Coronary artery (tissue), 2 donors: ENCODE results near the gene PDE6H.

Experiments
- DNase-seq: peaks from one replicate; pipeline ENCODE4 v3.0.0-alpha.2; 2017; ENCODE audit warnings: low spot score
- H3K27ac ChIP-seq, 2 donors: fragments of 200-600 bp; sonication (generic); one replicate each; pipeline ENCODE4 v1.5.1; 2016 to 2019
- H3K4me3 ChIP-seq: fragments of 200-600 bp; sonication (generic); 2 replicates; pipeline ENCODE4 v1.5.1; 2016; ENCODE audit warnings: mild to moderate bottlenecking, moderate library complexity
- CTCF ChIP-seq: fragments of 200-600 bp; sonication (generic); IDR thresholded peaks from one replicate; pipeline ENCODE4 v1.5.1; 2019; ENCODE audit warnings: antibody characterized with exemption

The PDE6H gene

GRCh38 chr12:14941369-14941768, 31.5 kb upstream of the PDE6H start:
- TF ChIP-seq CTCF = no peak

GRCh38 chr12:14942196-14942931, 30.5 kb upstream of the PDE6H start:
- no peak for DNase-seq
- H3K27ac ChIP-seq = no peak overlapping the region
- H3K4me3 ChIP-seq = no peak overlapping the region
- no peak for TF ChIP-seq CTCF

More at GRCh38 chr12:14941369-14941768, 31.5 kb upstream of the PDE6H start:
- no peak overlapping the region for H3K4me3 ChIP-seq
- no peak for DNase-seq
- no peak overlapping the region for H3K27ac ChIP-seq

- Histone ChIP-seq H3K4me3 (no peak overlapping the region), H3K27ac (peak overlapping the region in 1 of 2 donors; percentile 2)
- TF ChIP-seq CTCF = no peak
- no peak for DNase-seq
Measured at GRCh38 chr12:14946162-14946561, 26.7 kb upstream of the PDE6H start.

- H3K27ac ChIP-seq = no peak overlapping the region
- H3K4me3 ChIP-seq = no peak overlapping the region
- TF ChIP-seq CTCF = no peak
- DNase-seq = no peak
Measured at GRCh38 chr12:14946861-14947260, 26.0 kb upstream of the PDE6H start.

- no peak for TF ChIP-seq CTCF
- peak overlapping the region; percentile 56 for H3K4me3 ChIP-seq
- no peak for DNase-seq
- H3K27ac ChIP-seq = peak overlapping the region; percentile 82 to 86
Measured at GRCh38 chr12:14948672-14949071, 24.2 kb upstream of the PDE6H start.

GRCh38 chr12:14949631-14950030, 23.2 kb upstream of the PDE6H start:
- peak overlapping the region; percentile 82 to 86 for H3K27ac ChIP-seq
- no peak for TF ChIP-seq CTCF
- DNase-seq = no peak
- no peak overlapping the region for H3K4me3 ChIP-seq

GRCh38 chr12:14950421-14950820, 22.4 kb upstream of the PDE6H start:
- no peak for DNase-seq
- TF ChIP-seq CTCF = no peak
- no peak overlapping the region for H3K4me3 ChIP-seq
- H3K27ac ChIP-seq = peak overlapping the region in 1 of 2 donors; percentile 86
